HG03135 (cell line): ENCODE data around the gene CDH4.

Experiments used
- ATAC-seq: cut with Tn5 transposase; IDR thresholded peaks from one replicate; pipeline ENCODE4 v1.9.1; 2021; ENCODE audit warnings: mild to moderate bottlenecking, moderate library complexity; ENCODE audit not compliant: unreplicated experiment

CDH4 gene

DNA sequence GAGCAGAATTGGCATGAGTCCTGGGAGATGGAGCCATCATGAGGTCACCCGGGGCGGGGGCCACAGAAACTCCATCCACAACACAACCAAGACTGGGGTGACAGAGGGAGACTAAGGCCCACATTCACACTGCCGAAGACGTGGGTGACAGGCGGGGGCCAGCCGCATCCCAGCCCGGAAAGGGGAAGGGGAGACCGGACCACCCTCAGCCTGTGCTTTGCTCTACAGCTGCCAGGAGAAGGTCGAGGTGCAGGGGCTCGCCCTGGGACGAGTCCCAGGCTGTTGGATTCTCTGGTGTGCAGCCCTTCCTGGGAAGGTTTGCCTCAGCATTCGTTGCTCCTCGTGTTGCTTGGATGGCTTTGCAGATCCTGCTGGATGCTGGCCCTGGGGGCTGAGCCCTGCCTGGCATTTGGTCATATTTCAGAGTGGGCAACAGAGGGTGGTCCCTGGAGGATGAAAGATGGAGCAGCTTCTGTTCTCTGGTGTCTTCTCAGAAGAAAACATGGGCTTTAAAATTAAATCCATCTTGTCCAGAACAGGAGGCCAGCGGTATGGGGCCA lies 484.8 kb downstream of the CDH4 start:
- no peak for ATAC-seq

DNA sequence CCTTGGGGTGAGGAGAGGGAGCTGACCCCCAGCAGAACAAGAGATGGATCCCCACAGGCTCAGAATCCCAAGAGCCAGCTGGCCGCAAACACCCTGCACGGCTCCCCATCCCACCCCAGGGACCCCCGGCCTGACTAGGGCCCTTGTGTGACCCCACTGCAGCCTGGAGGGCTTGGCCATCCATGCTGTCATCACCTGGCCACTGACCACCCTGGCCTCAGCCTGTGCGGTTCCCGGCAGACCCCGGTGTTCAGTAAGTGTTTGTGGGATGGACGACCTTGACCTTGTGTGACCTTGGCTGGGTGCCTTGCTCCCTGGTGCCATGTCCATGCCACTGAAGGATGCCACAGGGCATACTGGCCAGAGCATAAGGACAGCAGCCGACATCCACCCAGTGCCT lies 485.3 kb downstream of the CDH4 start:
- no peak for ATAC-seq

DNA sequence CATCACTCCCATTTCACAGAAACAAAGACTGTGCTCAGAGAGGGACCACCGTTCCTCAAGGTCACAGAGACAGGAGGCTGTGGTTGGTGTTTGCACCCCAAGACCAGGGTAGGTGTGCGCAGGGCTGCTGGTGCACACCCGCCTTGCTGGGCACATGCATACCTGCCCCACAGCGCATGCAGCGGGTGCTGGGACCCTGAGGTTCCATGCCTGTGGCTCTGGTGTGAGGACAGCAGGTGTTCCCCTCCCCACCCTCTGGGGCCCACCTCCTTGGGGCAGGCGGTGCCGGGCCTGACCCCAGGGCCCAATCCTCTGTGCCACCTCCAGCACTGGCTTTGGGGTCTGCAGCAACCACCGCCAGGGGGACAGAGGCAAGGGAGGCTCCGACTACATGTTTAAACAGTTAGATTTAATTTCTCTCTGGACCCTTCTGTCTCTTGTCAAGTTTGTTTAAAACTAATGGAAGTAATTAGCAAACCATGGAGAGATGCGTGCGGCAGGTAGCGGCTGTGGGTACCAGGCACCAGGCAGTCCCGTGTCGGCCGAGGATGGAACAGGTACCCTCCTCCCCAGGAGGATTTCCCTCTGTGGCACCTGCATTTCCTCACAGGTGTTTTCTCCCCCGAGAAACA lies 485.9 kb downstream of the CDH4 start:
- no peak for ATAC-seq

DNA sequence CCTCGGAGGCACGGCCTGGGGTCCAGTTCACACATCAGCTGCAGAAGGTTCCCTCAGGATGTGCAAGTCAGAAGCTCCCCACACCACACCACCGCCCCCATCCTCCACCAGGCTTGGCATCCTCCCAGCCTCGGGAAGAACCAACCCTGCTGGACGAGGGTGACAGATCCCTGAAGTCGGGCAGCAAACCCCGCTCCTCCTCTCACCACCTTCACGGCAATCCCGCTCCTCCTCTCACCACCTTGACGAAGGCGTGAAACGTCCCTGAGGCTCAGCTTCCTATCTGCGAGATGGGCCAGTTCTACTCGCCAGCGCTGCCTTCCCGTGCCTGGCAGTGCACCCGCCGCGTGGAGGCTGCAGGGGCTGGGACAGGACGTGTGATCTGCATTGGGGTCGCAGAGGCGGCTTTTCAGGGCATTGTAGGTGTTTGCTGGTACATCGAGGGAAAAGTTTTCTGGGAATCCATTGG lies 486.6 kb downstream of the CDH4 start:
- no peak for ATAC-seq

DNA sequence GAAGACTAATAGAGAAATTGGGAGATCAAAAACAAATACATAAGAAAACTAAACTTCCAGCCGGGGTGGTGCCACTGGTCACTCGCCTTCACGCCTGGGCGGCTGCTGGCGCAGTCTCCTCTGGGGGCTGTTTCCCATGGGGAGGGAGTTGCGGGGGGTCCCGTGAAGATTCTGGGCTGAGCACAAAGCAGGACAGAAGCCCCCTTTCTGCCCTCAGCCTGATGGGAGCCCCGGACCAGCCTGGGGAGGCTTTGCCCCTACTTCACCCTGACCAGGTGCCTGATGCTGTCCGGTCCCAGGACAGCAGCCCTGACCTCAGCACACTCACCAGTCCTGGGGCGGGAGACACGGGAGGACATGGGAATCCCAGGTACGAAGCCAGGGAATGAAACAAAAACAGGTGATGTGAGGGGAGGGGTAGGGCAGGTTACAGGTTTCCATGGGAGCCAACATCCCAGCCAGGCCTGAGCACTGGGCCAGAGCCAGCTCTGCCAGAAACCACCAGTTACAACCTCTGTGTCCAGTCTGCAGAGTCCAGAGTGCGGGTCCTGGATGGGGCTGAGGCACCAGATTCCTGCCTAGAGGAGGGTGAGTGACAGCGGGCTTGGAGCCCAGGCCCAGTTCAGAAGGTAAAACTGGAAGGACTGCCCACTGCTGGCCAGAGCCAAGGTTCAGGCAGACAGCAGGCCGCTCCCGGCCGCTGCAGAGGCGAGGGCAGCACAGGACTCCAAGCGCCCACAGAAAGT lies 487.2 kb downstream of the CDH4 start:
- ATAC-seq = no peak

DNA sequence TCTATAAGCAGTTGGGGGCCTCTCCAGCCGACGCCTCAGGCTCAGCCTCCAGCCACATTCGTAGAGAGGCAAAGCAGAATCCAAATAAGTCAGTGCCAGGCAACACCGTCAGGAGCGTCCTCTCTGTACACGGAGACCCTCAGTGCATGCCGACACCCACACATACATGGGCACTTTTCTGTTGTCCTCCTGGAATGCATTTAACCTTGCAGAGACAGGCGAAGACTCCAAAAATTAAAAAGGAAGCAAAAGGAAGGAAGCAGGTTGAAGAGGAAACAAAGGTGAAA lies 487.7 kb downstream of the CDH4 start:
- ATAC-seq = no peak

DNA sequence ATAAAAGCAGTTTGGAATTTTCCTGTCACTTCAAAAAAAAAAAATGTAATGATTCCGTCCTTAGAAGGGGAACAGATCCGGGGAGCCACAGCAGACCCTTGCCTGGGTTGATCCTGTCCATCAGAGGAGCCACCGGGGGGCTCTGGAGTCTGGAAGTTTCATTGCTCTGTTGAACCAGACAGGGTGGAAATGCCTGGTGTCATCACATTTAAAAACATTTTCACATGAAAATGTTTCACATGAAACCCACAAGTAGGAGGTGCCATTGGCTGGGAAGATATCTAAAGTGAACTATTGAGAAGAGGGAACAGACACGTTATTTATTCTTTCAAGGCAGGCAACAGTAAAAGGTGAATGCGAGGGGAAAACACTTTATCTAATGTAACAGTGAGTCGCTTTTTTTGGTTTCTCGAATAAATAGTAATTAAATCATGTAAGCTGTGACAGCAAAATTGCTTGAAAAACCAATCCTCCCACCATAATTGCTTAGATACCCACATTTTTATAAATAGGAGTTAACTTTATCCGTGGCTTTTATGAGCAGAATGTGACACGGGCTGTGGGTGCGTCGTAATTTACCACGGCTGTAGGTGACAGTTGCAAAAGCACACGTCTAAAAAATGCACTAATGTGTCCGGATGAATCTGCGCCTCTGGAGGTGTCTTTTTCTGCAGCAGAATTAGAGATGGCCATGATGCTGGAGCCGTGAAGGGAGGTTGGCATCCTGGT lies 490.2 kb downstream of the CDH4 start:
- no peak for ATAC-seq

DNA sequence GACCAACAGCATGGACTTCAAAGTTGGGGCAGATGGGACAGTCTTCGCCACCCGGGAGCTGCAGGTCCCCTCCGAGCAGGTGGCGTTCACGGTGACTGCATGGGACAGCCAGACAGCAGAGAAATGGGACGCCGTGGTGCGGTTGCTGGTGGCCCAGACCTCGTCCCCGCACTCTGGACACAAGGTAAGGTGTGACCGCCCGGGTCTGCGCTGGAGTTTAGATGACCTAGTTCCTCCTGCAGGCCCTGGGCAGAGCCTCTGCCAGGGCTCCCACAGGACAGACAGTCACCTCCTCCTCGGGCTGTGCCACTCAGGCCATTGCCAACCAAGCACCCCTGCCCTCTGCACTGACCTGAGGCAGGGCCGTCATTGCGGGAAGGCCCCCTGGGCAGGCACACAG lies 491.5 kb downstream of the CDH4 start:
- ATAC-seq = no peak

DNA sequence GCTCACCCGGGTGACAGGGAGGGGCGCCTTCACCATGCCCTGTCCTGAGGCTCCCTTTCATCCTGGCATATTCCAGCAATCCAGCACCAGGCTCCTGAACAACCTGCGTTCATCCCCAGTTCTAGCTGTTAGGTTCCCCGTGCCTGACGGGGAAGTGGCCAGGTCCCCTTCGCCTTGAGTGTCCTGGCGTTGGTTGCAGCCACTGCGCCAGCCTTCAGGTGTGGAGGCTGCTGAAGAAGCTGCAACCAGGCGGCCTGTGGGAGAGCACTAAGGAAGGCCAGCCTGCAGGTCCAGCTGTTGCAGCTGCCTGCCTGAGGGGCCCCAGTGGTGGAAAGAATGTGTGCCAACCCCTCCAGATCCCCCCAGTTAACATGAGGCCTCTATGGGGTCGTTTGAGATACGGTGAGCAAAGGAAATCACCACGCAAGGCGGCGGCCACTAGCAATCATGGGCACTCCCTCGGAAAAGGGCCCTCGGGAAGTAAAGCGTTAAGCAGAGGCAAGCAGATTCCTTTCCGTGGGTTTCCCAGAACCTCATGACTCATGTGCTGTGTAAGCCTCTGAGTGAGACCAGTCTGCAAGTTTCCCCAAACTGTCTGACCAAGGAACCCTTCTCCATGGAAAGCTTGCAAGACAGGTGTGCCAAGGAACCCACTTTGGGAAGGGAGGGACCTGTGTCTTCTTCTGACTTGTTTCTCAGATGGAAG lies 492.8 kb downstream of the CDH4 start:
- no peak for ATAC-seq

DNA sequence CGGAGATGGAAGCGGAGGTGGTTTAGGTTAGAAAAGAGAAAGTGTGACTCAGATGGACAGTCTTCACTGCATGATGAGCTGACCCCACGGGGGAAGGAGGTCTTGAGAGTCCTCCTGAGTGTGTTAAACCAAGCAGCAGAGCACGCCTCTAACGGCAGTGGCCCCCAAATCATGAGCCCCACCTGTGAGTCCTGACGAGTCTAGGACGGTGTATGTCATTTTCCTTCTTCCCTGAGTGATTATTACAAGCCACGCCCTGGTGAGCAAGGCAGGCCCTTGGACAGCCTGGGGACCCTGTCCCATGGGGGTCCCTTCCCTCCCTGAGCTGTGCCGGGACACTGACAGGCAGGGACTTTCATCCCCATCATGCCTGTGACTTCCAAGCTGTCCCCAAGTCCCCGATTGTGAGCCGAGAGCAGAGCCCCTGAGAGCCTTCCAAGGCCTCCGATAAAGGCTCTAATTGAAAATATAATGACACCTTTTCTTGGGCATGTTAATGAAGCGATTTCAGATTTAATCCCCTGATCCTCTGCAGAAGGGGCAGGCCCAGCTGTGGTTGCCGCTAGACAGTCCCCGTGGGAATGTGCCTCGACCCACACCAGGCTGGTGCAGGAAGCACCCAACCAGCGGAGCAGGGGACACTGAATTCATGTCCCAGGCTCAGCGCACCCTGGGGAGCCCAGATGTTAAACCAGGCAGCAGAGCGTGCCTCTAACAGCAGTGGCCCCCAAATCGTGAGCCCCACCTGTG lies 493.5 kb downstream of the CDH4 start:
- ATAC-seq = no peak

DNA sequence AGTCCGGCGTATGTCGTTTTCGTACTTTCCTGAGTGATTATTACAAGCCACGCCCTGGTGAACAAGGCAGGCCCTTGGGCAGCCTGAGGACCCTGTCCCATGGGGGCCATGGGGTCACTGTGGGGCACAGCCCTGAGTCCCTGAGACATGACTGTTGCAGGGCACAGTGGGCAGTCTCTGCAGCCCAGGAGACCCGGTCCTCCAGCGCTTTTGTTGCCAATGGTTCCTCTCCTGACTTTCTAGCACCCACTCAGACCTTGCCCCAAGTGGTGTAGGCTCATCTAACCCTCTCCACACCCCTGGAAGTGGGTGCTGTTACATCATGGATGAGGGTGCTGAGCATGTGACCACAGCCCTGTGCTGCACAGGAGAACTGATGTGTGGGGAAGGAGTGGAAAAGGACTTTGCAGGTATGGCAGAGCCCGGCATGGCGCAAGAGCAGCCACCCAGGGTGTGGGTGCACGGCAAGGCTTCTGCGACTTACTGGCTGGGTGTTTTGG lies 494.1 kb downstream of the CDH4 start:
- ATAC-seq = no peak

DNA sequence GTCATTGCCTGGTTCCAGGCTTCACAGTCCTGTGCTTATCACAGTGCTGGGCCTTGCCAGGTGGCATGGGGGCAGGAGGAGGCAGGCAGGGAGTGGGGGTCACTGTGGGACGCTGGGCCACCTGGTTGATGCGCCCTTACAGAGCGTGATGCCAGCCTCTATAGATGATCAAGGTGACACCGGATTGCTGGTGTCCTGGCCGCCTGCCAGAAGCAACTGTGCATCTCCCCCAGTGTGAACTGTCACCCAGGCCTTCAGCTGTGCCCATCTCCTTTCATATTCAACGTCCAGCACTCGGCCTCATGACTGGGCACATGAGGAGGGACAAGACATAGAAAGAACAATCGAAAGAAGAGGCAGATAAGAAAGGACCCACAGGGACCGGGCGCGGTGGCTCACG lies 494.7 kb downstream of the CDH4 start:
- ATAC-seq = no peak

DNA sequence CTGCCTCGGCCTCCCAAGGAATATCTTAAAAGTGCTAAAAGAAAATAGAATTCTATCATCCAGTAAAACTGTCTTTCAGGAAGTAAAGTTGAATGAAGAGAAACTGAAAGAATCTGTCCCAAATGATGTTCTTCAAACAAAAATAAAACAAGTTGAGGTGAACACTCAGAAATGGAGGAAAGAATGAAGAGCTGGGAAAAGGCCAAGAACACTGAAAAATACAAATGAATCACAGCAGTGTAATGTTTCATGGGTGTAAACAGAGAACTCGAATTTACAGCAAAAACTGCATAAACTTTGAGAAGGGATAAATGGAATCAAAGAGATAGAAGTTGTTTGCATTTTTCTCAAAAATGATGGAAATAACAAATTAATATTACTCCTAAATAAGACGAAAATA lies 496.3 kb downstream of the CDH4 start:
- no peak for ATAC-seq

DNA sequence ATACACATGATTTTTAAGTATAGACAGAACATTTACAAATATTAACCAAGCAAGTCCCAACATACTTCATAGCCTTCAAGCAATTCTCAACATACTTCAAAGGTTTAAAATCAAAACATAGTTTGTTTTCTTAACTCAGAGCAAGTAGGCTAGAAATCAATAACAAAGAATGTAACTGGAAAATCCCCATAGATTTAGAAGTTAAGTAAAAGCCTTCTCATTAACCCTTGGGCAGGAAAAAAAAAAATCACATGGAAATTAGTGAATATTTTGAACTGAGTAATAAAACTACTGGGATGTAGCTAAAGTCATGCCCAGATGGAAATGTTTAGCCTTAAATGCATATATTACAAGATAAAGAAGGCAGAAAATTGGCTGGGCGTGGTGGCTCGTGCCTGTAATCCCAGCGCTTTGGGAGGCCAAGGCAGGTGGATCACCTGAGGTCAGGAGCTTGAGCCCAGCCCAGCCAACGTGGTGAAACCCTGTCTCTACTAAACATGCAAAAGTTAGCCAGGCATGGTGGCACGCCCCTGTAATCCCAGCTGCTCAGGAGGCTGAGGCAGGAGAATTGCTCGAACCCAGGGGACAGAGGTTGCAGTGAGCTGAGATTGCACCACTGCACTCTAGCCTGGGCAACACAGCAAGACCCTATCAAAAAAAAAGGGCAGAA lies 497.5 kb downstream of the CDH4 start:
- ATAC-seq = no peak

DNA sequence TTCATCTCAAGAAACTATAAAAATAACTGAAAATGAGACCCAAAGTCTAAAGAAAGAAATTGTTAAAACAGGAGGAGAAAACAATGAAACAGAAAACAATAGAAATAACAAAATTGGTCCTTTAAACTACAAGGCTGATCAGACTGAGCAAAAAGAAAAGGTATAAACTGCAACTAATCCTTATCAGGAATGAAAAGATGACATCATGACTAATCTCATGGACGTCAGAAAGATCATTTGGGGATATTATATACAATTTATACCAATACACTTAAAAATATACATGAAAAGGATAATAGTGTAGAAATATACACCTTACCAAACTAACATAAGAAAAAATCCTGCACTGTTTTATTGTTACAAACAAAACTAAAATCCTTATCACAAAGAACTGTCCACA lies 498.0 kb downstream of the CDH4 start:
- ATAC-seq = no peak

DNA sequence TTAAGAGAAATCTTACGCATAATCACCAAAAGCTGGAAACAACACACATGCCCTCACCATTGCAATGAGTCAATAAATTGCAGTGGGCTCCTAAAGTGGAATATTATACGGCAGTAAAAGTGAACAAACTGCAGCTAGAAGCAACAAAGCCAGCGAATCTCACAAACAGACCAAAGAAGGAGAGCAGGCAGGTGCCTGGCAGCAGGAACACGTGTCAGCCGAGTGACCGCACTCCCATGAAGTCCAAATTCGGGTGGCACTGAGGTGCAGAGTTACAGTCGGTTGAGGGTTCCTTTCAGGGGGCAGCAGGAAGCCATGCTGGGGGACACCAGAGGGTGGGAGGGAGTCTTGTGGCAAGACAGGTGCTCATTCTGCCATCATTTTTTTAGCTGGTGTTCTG lies 500.5 kb downstream of the CDH4 start:
- no peak for ATAC-seq

DNA sequence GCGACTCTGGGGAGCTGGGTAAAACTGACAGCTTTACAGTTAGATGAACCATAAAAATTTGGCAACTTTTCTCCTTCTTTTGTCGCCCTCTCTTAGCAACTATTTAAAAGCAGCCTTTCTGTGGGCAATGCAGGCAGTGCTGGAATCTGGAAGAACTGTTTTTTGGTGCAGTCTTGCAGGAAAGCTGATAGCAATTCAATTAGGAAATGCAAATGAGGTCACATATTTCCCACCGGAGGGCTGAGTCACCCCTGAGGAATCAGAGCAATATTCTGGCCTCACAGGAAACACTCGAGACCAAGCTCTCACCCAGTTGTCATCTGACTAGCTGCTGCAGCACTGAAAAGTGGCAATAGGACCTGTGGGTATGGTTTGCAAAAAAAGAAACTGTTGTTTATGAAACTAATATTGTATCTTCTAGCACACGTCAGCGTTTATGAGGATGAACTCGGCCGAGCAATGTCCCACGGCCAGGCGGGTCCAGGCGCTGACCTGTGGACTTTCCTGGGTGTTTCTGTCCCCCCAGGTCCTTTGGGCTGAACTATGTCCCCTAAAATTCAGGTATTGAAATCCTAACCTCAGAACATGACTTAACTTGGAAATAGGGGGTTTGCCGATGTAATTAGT lies 501.4 kb downstream of the CDH4 start:
- ATAC-seq = no peak

DNA sequence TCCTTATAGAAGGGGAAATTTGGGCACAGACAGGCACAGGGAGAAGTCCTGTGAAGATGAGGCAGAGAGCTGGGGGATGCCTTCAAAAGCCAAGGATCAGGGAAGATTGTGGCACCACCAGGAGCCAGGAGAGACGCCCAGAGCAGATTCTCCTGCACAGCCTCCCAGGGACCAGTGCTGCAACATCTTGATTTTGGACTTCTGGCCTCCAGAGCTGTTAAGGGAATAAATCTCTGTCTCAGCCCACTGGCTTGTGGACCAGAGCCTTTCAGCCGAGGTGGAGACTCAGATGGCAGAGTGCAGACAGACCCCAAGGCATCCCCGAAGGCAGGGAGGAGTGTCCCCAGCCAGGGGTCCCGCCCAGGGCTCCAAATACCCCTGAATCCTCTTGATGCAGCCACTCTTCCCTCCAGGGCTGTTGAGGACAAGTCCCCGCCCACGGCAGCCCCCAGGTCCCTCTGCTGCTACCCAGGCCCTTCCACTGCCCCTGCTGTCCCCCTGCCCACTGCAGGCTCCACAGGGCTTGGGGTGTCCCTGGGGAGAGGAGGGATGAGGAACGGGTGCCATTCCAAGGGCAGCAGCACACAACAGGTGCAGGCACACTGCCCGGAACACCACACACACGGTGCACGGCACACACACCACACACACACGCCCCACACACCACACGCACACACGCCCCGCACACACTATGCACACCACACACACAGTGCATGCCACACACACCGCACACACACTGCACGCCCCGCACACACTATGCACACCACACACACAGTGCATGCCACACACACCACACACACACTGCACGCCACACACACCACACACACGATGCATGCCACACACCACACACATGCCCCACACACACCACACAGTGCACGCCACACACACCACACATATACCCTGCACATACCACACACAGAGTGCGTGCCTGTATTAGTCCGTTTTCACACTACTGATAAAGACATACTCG lies 502.2 kb downstream of the CDH4 start:
- no peak for ATAC-seq
